ENCODE results near the gene FKRP.

The FKRP gene

GRCh38 chr19:46719629-46720502 lies 26.0 kb upstream of the FKRP start:
- no peak for DNase-seq

GRCh38 chr19:46720503-46721239 lies 25.2 kb upstream of the FKRP start:
- DNase-seq, result no peak

GRCh38 chr19:46721269-46722003 lies 24.4 kb upstream of the FKRP start:
- no peak for DNase-seq

- DNase-seq, result no peak
These were observed 23.9 kb upstream of the FKRP start for GRCh38 chr19:46722004-46722380.

- no peak for DNase-seq
These were observed 23.3 kb upstream of the FKRP start for GRCh38 chr19:46722421-46723022.

- DNase-seq, result no peak
These were observed 22.8 kb upstream of the FKRP start for GRCh38 chr19:46723023-46723461.

GRCh38 chr19:46723471-46723870 lies 22.4 kb upstream of the FKRP start:
- DNase-seq, result no peak

- DNase-seq, result no peak
These were observed 21.4 kb upstream of the FKRP start for GRCh38 chr19:46724468-46724867.

- DNase-seq, result no peak
These were observed 20.6 kb upstream of the FKRP start for GRCh38 chr19:46725036-46725820.

- DNase-seq, result no peak
These were observed 19.9 kb upstream of the FKRP start for GRCh38 chr19:46725859-46726393.

GRCh38 chr19:46726551-46726950 lies 19.3 kb upstream of the FKRP start:
- DNase-seq, result no peak

GRCh38 chr19:46726971-46727501 lies 18.8 kb upstream of the FKRP start:
- DNase-seq, result no peak

- DNase-seq, result no peak
These were observed 18.1 kb upstream of the FKRP start for GRCh38 chr19:46727757-46728156.

- DNase-seq, result no peak
These were observed 17.6 kb upstream of the FKRP start for GRCh38 chr19:46728208-46728607.

- peak; percentile 80 to 85 for DNase-seq
These were observed 17.0 kb upstream of the FKRP start for GRCh38 chr19:46728693-46729339.

- DNase-seq, result no peak
These were observed 16.2 kb upstream of the FKRP start for GRCh38 chr19:46729696-46730095.

- no peak for DNase-seq
These were observed 15.7 kb upstream of the FKRP start for GRCh38 chr19:46730187-46730586.

GRCh38 chr19:46730595-46730994 lies 15.3 kb upstream of the FKRP start:
- no peak for DNase-seq

- DNase-seq, result peak in 1 of 2 donors; percentile 56
These were observed 14.8 kb upstream of the FKRP start for GRCh38 chr19:46731007-46731501.

GRCh38 chr19:46731584-46731983 lies 14.3 kb upstream of the FKRP start:
- DNase-seq, result peak in 1 of 2 donors; percentile 39

All from CD4-positive, alpha-beta T cell treated with Interferon alpha-2 for 1 hour (primary cell).